HG03558 (cell line): ENCODE data around the gene CREB3L2.
"Not testable (repeated sequence)": the region's sequence is repeated elsewhere in the genome, so short reads cannot be mapped to it uniquely, and the experiment has no call there.

ENCODE experiments used
- ATAC-seq: cut with Tn5 transposase; IDR thresholded peaks from one replicate; pipeline ENCODE4 v1.9.1; 2021; ENCODE audit warnings: moderate number of reproducible peaks; ENCODE audit not compliant: unreplicated experiment; ENCODE audit errors: extremely low read depth

Gene CREB3L2

GRCh38 chr7:137937202-137937560, 64.7 kb downstream of the CREB3L2 start:
- ATAC-seq: no peak

GRCh38 chr7:137936509-137937201, 65.2 kb downstream of the CREB3L2 start:
- ATAC-seq: no peak

GRCh38 chr7:137935884-137936508, 65.9 kb downstream of the CREB3L2 start:
- ATAC-seq: no peak

- peak; percentile 83 for ATAC-seq
These were observed 66.7 kb downstream of the CREB3L2 start for GRCh38 chr7:137934941-137935883.

GRCh38 chr7:137934176-137934826, 67.6 kb downstream of the CREB3L2 start:
- no peak for ATAC-seq

- ATAC-seq: no peak
These were observed 68.4 kb downstream of the CREB3L2 start for GRCh38 chr7:137933270-137934017.

- no peak for ATAC-seq
These were observed 69.0 kb downstream of the CREB3L2 start for GRCh38 chr7:137932881-137933269.

- no peak for ATAC-seq
These were observed 70.1 kb downstream of the CREB3L2 start for GRCh38 chr7:137931823-137932222.

- no peak for ATAC-seq
These were observed 71.3 kb downstream of the CREB3L2 start for GRCh38 chr7:137930581-137930980.

GRCh38 chr7:137928626-137929025, 73.3 kb downstream of the CREB3L2 start:
- no peak for ATAC-seq

GRCh38 chr7:137927386-137927785, 74.5 kb downstream of the CREB3L2 start:
- no peak for ATAC-seq

GRCh38 chr7:137926206-137926605, 75.7 kb downstream of the CREB3L2 start:
- ATAC-seq: not testable (repeated sequence)

GRCh38 chr7:137925754-137926153, 76.1 kb downstream of the CREB3L2 start:
- no peak for ATAC-seq

- ATAC-seq: no peak
These were observed 76.8 kb downstream of the CREB3L2 start for GRCh38 chr7:137925091-137925490.

GRCh38 chr7:137923380-137923779, 78.5 kb downstream of the CREB3L2 start:
- no peak for ATAC-seq

- ATAC-seq: no peak
These were observed 81.1 kb downstream of the CREB3L2 start for GRCh38 chr7:137920637-137921399.

GRCh38 chr7:137919987-137920386, 81.9 kb downstream of the CREB3L2 start:
- ATAC-seq: no peak

- no peak for ATAC-seq
These were observed 84.8 kb downstream of the CREB3L2 start for GRCh38 chr7:137916980-137917645.

GRCh38 chr7:137916564-137916963, 85.3 kb downstream of the CREB3L2 start:
- no peak for ATAC-seq
